SKM-1 (cell line): Measurements from ENCODE around the gene KIAA0319L.

ENCODE experiments used
- DNase-seq: peaks from one replicate; lab custom pipeline; 2025; ENCODE audit not compliant: unreplicated experiment; lab: John Stamatoyannopoulos, UW

KIAA0319L gene

GRCh38 chr1:35449334-35450008 lies 107.7 kb downstream of the KIAA0319L start:
- DNase-seq: no peak

GRCh38 chr1:35448344-35448801 lies 108.8 kb downstream of the KIAA0319L start:
- peak; percentile 57 for DNase-seq

GRCh38 chr1:35447278-35447677 lies 109.9 kb downstream of the KIAA0319L start:
- DNase-seq: peak; percentile 73

GRCh38 chr1:35444519-35444774 lies 112.8 kb downstream of the KIAA0319L start:
- DNase-seq: no peak

GRCh38 chr1:35443768-35444518 lies 113.3 kb downstream of the KIAA0319L start:
- no peak for DNase-seq

- DNase-seq: no peak
Measured at GRCh38 chr1:35442734-35443133, 114.5 kb downstream of the KIAA0319L start.

- DNase-seq: no peak
Measured at GRCh38 chr1:35441926-35442579, 115.2 kb downstream of the KIAA0319L start.

- DNase-seq: no peak
Measured at GRCh38 chr1:35439626-35440025, 117.6 kb downstream of the KIAA0319L start.

- DNase-seq: no peak
Measured at GRCh38 chr1:35437200-35437599, 120.0 kb downstream of the KIAA0319L start.

GRCh38 chr1:35436078-35436477 lies 121.1 kb downstream of the KIAA0319L start:
- no peak for DNase-seq

GRCh38 chr1:35434703-35435102 lies 122.5 kb downstream of the KIAA0319L start:
- no peak for DNase-seq

- DNase-seq: no peak
Measured at GRCh38 chr1:35433714-35434113, 123.5 kb downstream of the KIAA0319L start.

- no peak for DNase-seq
Measured at GRCh38 chr1:35432231-35432630, 125.0 kb downstream of the KIAA0319L start.

GRCh38 chr1:35431173-35431599 lies 126.0 kb downstream of the KIAA0319L start:
- no peak for DNase-seq

GRCh38 chr1:35430762-35431161 lies 126.4 kb downstream of the KIAA0319L start:
- no peak for DNase-seq

GRCh38 chr1:35428360-35428759 lies 128.8 kb downstream of the KIAA0319L start:
- no peak for DNase-seq

GRCh38 chr1:35426097-35426586 lies 131.1 kb downstream of the KIAA0319L start:
- no peak for DNase-seq

- DNase-seq: no peak
Measured at GRCh38 chr1:35408925-35409324, 148.3 kb downstream of the KIAA0319L start.

GRCh38 chr1:35407743-35408142 lies 149.5 kb downstream of the KIAA0319L start:
- DNase-seq: no peak

- DNase-seq: no peak
Measured at GRCh38 chr1:35406103-35406502, 151.1 kb downstream of the KIAA0319L start.

GRCh38 chr1:35401049-35401448 lies 156.2 kb downstream of the KIAA0319L start:
- no peak for DNase-seq

- DNase-seq: no peak
Measured at GRCh38 chr1:35398739-35399138, 158.5 kb downstream of the KIAA0319L start.
